EL (cell line): ENCODE results near the gene CHRM1.
"Not testable (repeated sequence)": the region's sequence is repeated elsewhere in the genome, so short reads cannot be mapped to it uniquely, and the experiment has no call there.

Source experiments
- DNase-seq: peaks from one replicate; pipeline ENCODE4 v3.0.0-alpha.2; 2016

Gene CHRM1

GRCh38 chr11:62921201-62921572, at the start of gene CHRM1:
Gene CHRM1, minus strand, starts transcription at chr11:62921363. Its CDS starts 10,263 bp downstream, at chr11:62911100.
- no peak for DNase-seq

GRCh38 chr11:62965574-62965973, 44.4 kb upstream of the CHRM1 start:
- DNase-seq, result no peak

GRCh38 chr11:62962391-62962790, 41.2 kb upstream of the CHRM1 start:
- no peak for DNase-seq

GRCh38 chr11:62961017-62961570, 39.9 kb upstream of the CHRM1 start:
- no peak for DNase-seq

- DNase-seq, result no peak
These were observed 38.3 kb upstream of the CHRM1 start for GRCh38 chr11:62959422-62959980.

GRCh38 chr11:62958547-62959421, 37.6 kb upstream of the CHRM1 start:
- DNase-seq, result peak; percentile 45

GRCh38 chr11:62957147-62957546, 36.0 kb upstream of the CHRM1 start:
- DNase-seq, result no peak

- no peak for DNase-seq
These were observed 33.3 kb upstream of the CHRM1 start for GRCh38 chr11:62954478-62954877.

GRCh38 chr11:62953811-62954210, 32.6 kb upstream of the CHRM1 start:
- DNase-seq, result peak; percentile 42

- no peak for DNase-seq
These were observed 27.7 kb upstream of the CHRM1 start for GRCh38 chr11:62948765-62949320.

- not testable (repeated sequence) for DNase-seq
These were observed 24.4 kb upstream of the CHRM1 start for GRCh38 chr11:62945538-62945937.

- not testable (repeated sequence) for DNase-seq
These were observed 16.4 kb upstream of the CHRM1 start for GRCh38 chr11:62937528-62937927.

GRCh38 chr11:62934496-62934785, 13.3 kb upstream of the CHRM1 start:
- DNase-seq, result no peak

GRCh38 chr11:62933750-62934495, 12.8 kb upstream of the CHRM1 start:
- no peak for DNase-seq

- no peak for DNase-seq
These were observed 12.1 kb upstream of the CHRM1 start for GRCh38 chr11:62933285-62933684.

GRCh38 chr11:62931499-62932278, 10.5 kb upstream of the CHRM1 start:
- peak; percentile 32 for DNase-seq

GRCh38 chr11:62930666-62931065, 9.5 kb upstream of the CHRM1 start:
- no peak for DNase-seq

- no peak for DNase-seq
These were observed 9.0 kb upstream of the CHRM1 start for GRCh38 chr11:62930157-62930556.

- DNase-seq, result no peak
These were observed 6.8 kb upstream of the CHRM1 start for GRCh38 chr11:62928011-62928410.

GRCh38 chr11:62926680-62927455, 5.7 kb upstream of the CHRM1 start:
- no peak for DNase-seq
